UCSD-AML1 (cell line): ENCODE measurements around the gene CDC14B.
"Not testable (repeated sequence)": the region's sequence is repeated elsewhere in the genome, so short reads cannot be mapped to it uniquely, and the experiment has no call there.

Experiments used
- DNase-seq: peaks from one replicate; lab custom pipeline; 2025; ENCODE audit not compliant: unreplicated experiment; lab: John Stamatoyannopoulos, UW

Gene CDC14B

GRCh38 chr9:96626912-96627311 is 7.3 kb upstream of the CDC14B start:
- DNase-seq = no peak

DNA sequence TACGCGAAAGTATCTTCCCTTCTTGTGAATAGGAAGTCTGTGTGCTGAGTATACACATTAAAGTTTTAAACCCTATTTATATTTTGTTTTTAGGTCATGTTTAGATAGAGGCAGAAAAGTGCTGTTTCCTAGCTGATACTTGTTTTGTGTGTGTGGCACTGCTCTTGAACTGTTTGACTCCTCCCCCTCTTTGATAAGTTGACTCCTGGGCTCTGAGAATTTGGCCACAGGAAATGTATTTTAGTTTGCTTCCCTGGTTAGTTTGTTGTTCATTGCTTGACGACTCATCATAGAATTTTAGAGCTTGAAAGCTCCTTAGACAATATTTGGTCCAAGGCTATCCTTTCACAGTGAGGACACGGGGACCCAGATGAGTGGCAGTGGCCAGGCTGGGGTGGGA is 2.0 kb upstream of the CDC14B start:
- no peak for DNase-seq

DNA sequence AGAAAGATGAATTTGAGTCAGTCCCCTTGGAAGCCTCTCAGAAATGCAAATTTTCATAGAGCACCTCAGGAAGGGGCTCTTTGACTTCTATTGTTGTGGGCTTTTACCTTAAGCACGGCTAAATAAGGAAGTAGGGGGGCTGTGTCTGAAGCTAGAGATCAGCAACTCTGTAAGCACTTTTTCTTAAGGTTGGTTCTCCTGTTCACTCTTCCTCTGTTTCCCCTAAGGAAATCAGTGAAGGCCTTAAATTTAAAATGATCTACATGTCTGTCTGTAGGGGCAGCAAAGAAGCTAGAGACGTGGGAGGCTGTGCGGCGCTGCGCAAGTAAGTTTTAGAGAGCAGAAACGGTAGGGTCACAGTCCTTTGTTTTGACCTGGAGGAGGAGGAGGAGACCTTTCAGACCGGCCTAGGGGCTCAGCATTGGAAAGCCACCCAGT is 1.2 kb upstream of the CDC14B start:
- no peak for DNase-seq

- DNase-seq = no peak
These were observed 505 bp upstream of the CDC14B start for GRCh38 chr9:96620181-96620514.

- no peak for DNase-seq
These were observed 548 bp downstream of the CDC14B start for GRCh38 chr9:96619124-96619465.

DNA sequence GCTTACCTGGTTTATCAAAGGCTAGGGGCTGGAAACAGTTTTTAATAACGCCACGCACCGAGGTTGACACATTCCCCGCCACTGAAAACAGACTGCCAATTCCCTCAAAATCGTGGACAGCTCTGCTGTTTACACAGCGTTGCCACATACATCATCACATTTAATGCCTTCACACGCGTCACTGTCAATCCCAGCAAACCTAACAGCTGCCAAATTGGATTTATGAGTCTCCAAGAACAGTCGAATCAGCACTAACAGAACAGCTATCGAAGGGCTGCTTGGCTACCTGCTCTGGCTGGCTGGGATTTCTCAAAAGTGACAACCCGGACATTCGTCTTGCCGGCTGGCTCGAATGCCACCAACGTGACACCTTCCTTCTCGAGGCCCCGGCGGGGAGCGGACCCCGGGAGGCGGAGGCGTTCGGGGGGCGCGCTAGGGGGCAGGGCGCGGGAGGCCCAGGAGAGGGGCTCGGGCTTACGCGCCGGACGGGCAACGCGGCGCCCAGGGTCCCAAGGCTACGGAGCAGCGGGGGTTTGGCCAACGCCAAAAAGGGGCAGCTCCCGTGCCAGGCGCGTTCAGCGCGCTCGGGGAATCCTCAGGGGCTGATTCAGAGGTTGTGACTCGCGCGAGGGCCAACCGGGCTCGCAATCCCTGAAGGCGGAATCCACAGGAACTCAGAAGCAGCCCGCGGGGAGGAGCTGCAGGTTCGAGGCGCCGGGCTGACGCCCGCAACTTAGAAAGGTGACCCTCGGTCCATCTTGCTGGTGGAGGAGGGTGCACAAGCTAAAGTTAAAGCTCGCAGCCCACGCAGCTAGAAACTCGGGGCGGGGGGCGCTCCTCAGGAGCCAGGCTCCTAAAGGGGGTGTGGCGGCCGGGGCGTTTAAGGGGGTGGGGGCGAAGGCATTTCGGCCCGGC is 1.2 kb downstream of the CDC14B start:
- no peak for DNase-seq

GRCh38 chr9:96617439-96618185 is 2.0 kb downstream of the CDC14B start:
- no peak for DNase-seq

GRCh38 chr9:96616817-96617438 is 2.7 kb downstream of the CDC14B start:
- no peak for DNase-seq

GRCh38 chr9:96615411-96615810 is 4.2 kb downstream of the CDC14B start:
- no peak for DNase-seq

DNA sequence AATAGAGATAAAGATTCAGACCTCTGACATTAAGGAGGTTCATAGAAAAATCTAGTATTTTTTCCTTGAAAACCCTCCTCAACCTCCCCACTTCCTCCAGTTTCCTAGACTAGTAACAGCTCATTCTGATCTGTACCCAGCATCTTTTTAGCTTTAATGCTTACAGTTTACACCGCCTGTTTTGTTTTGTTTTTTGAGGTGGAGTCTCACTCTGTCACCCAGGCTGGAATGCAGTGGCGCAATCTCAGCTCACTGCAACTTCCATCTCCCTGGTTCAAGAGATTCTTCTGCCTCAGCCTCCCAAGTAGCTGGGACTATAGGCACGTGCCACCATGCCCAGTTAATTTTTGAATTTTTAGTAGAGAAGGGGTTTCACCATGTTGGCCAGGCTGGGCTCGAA is 5.0 kb downstream of the CDC14B start:
- not testable (repeated sequence) for DNase-seq

DNA sequence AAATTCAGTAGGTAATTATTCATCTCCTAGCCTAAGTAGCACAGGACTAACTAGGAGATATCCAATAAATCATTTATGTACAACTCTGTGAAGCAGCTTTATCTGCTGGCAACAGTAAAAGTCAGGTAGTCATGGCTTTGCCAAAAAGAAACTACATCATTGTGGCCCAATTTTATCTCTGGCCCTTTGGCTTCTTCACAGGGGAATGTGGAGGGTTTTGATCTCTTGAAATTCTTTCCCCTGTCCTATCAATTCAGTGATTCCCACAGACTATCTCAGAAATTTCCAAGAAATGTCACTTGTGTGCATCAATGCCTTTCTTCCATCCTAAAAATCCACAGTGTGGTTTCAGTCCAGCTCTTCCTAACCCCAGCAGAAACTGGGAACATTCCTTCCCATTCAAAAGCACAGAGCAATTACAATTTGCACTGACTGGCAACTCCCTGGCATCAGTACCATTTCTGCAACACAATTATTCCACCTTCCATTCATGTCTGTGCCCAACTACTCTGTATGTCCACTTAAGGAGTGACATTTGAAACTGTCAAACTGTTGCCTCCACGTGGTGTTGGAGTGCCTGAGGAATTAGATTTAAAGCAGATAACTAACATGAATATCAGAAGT is 6.6 kb downstream of the CDC14B start:
- DNase-seq = no peak

DNA sequence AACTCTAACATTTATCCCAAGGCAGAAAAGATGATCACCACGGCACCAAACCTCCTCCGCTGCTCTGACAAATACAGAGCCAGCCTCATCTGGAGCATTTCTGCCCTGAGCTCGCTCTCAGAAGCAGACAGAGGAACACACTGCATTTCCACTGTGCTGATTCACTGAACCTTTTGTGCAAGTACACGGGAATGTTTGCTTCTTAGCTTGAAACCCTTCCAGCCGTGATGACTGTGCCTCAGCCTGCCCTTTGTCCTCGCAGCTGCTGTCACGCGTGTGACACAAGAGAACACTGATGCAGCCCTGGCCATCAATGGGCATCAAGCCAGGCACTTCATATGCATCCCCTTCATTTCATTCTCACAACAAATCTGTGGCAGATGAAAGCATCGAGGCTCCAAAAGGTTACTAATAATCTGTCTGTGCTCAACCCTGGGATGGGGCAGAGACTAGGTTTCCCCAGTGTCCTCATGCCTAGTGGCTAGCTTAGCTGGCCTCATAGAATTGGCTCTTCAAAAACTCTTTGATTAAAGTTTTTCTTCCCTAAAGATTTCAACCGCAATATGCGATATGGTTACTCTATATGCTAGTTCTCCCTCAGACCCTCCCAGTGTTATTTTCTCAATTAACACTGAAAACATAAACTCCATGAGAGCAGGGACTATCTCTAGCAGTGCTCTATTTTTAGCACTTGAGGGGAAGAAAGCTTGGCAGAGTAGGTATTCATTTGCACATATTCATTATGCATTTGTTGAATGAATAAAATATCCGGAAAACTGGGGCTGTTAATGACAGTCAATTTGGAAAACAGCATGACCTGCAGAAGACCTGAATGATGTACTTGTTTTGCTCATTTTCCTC is 7.3 kb downstream of the CDC14B start:
- DNase-seq = no peak

- DNase-seq = no peak
These were observed 8.3 kb downstream of the CDC14B start for GRCh38 chr9:96611302-96611701.

DNA sequence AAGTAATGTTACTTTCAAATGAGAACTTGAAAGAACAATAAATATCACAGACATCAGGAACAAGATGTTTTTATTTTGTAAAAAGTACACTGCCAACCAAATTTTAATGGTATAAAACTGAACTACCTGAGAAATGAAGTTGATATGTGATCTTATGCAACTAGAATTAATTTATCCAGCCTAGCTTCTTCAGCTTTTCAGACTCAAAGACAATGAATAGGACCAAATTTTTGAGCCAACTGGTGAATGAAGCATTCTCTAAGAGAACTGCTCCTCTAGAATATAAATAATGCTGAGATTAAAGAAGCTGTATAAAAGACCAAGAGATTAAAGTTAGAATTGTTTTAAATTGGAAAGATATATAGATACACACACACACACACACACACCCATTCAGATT is 9.9 kb downstream of the CDC14B start:
- no peak for DNase-seq

DNA sequence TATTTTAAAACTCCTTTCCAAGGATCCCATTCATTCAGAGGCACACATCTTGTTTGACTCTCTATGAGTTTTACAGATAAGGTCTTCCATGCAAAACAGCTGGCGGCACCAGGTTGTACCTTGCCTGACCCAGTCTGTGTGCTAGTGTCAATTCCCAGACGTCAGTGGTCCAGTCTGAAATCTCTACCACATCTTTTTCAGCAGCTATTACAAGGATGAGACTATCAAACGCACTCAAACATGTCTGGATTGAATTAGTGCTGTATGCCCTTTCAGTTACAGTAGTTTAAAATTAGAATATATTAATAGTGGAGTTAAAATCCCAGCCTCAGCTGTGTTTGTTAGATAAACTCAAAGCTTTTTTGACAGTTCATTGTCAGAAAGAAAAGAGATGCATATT is 11.7 kb downstream of the CDC14B start:
- no peak for DNase-seq

GRCh38 chr9:96605328-96605727 is 14.3 kb downstream of the CDC14B start:
- no peak for DNase-seq

DNA sequence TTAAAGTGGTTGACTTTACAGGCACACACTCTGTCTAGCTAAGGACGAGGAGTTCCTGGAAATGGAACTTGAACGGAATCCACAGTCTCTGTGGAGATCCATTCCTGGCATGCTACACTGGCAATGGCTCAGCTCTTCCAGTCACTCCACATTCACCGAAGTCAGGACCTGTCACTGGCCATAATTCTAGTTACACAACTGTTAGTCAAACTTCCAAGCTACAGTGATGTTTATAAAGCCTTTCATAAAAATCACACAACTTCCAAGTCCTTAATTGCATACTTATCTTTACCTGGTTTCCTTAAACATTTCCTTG is 15.7 kb downstream of the CDC14B start:
- no peak for DNase-seq

- no peak for DNase-seq
These were observed 16.2 kb downstream of the CDC14B start for GRCh38 chr9:96603305-96604003.

DNA sequence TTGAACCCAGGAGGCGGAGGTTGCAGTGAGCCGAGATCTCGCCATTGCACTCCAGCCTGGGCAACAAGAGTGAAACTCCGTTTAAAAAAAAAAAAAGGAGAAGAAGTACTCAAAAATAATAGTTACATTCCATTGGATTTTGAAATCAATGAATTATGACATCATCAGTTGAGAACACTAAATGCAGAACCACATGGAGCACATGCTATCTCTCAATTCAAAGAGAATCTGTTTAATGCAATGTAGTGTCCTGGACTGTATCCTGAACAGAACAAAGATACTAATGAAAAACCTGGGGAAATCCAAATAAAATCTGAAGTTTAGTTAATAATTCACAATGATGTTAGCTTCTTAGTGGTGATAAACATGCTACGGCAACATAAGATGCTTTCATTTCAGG is 20.3 kb downstream of the CDC14B start:
- DNase-seq = no peak

GRCh38 chr9:96596601-96597111 is 23.0 kb downstream of the CDC14B start:
- DNase-seq = no peak
